Mesothelial cell of epicardium (in vitro differentiated cells): ENCODE results near the gene CAMTA1. TPM values are rescaled to one million over a fixed set of nuclear protein-coding genes. Genes with fewer than 3 reads are reported as not detected.

Source experiments
- DNase-seq, 2 experiments: peaks; one replicate each; pipeline ENCODE4 v3.0.0; 2021; ENCODE audit warnings: low spot score in 2 of 2; ENCODE audit not compliant: unreplicated experiment in 2 of 2
- H3K27ac Mint-ChIP-seq: 2 replicates; pipeline ENCODE4 v1.8.0; 2021; ENCODE audit warnings: mixed read lengths
- H3K27me3 Mint-ChIP-seq: 2 replicates; pipeline ENCODE4 v1.8.0; 2021; ENCODE audit warnings: low read depth, mixed read lengths
- H3K36me3 Mint-ChIP-seq: 2 replicates; pipeline ENCODE4 v1.8.0; 2021; ENCODE audit warnings: mixed read lengths
- H3K4me1 Mint-ChIP-seq: 2 replicates; pipeline ENCODE4 v1.8.0; 2021; ENCODE audit warnings: mixed read lengths
- H3K4me3 Mint-ChIP-seq: 2 replicates; pipeline ENCODE4 v1.8.0; 2021; ENCODE audit warnings: mild to moderate bottlenecking, moderate library complexity, mixed read lengths
- H3K9me3 Mint-ChIP-seq: 2 replicates; pipeline ENCODE4 v1.8.0; 2021; ENCODE audit warnings: mixed read lengths
- CTCF ChIP-seq: fragments of 200-600 bp; sonication (generic); IDR thresholded peaks from one replicate; pipeline ENCODE4 v1.5.0; 2021; ENCODE audit warnings: antibody characterized with exemption; ENCODE audit not compliant: unreplicated experiment
- total RNA-seq: library from RNA; stranded (reverse); gene quantifications from 3 replicates; pipeline ENCODE4 v1.2.1, GENCODE V29; 2021

The CAMTA1 gene
- total RNA-seq, 1 donor from 2014 or later = 70.4 TPM

- DNase-seq = no peak
- Mint-ChIP-seq H3K4me3 (no peak overlapping the region), H3K4me1 (peaks cover 9% of the 10 kb centered on the region), H3K27ac (no peak overlapping the region), H3K36me3 (no peaks in the 10 kb centered on the region), H3K9me3 (no peaks in the 10 kb centered on the region), H3K27me3 (peaks cover 16% of the 10 kb centered on the region)
- no peak for TF ChIP-seq CTCF
Measured at GRCh38 chr1:7529917-7530316, 744.7 kb downstream of the CAMTA1 start.

- H3K36me3 Mint-ChIP-seq = no peaks in the 10 kb centered on the region
- peaks cover 31% of the 10 kb centered on the region for H3K27me3 Mint-ChIP-seq
- no peak for TF ChIP-seq CTCF
- H3K27ac Mint-ChIP-seq = no peak overlapping the region
- no peak overlapping the region for H3K4me3 Mint-ChIP-seq
- H3K9me3 Mint-ChIP-seq = no peaks in the 10 kb centered on the region
- DNase-seq = no peak
- peaks cover 16% of the 10 kb centered on the region for H3K4me1 Mint-ChIP-seq
Measured at GRCh38 chr1:7531562-7532340, 746.5 kb downstream of the CAMTA1 start.

GRCh38 chr1:7533006-7533405, 747.8 kb downstream of the CAMTA1 start:
- no peak for TF ChIP-seq CTCF
- H3K36me3 Mint-ChIP-seq = no peaks in the 10 kb centered on the region
- peaks cover 41% of the 10 kb centered on the region for H3K27me3 Mint-ChIP-seq
- DNase-seq = no peak
- no peaks in the 10 kb centered on the region for H3K9me3 Mint-ChIP-seq
- no peak overlapping the region for H3K27ac Mint-ChIP-seq
- H3K4me3 Mint-ChIP-seq = no peak overlapping the region
- H3K4me1 Mint-ChIP-seq = peaks cover 18% of the 10 kb centered on the region

- DNase-seq = no peak
- peaks cover 51% of the 10 kb centered on the region for H3K27me3 Mint-ChIP-seq
- H3K9me3 Mint-ChIP-seq = no peaks in the 10 kb centered on the region
- no peak overlapping the region for H3K27ac Mint-ChIP-seq
- no peak overlapping the region for H3K4me3 Mint-ChIP-seq
- H3K4me1 Mint-ChIP-seq = peaks cover 18% of the 10 kb centered on the region
- H3K36me3 Mint-ChIP-seq = no peaks in the 10 kb centered on the region
- no peak for TF ChIP-seq CTCF
Measured at GRCh38 chr1:7534061-7534825, 749.0 kb downstream of the CAMTA1 start.

GRCh38 chr1:7535016-7535415, 749.8 kb downstream of the CAMTA1 start:
- no peaks in the 10 kb centered on the region for H3K36me3 Mint-ChIP-seq
- H3K27me3 Mint-ChIP-seq = peaks cover 51% of the 10 kb centered on the region
- TF ChIP-seq CTCF = no peak
- no peaks in the 10 kb centered on the region for H3K9me3 Mint-ChIP-seq
- H3K4me3 Mint-ChIP-seq = no peak overlapping the region
- peaks cover 21% of the 10 kb centered on the region for H3K4me1 Mint-ChIP-seq
- no peak for DNase-seq
- H3K27ac Mint-ChIP-seq = no peak overlapping the region
